NCI-H2107 (cell line): ENCODE results near the gene CHRD.

Experiments used
- DNase-seq: peaks from one replicate; lab custom pipeline; 2025; lab: John Stamatoyannopoulos, UW

CHRD gene

GRCh38 chr3:184360929-184361531, 18.8 kb upstream of the CHRD start:
- no peak for DNase-seq

- no peak for DNase-seq
These were observed 18.3 kb upstream of the CHRD start, which contains the start of the genes CLCN2 and POLR2H for GRCh38 chr3:184361532-184361931. TSS of gene CLCN2 (minus strand) at chr3:184361605. CDS start at chr3:184361479, 126 bp downstream. TSS of gene POLR2H (plus strand) at chr3:184361710. CDS start at chr3:184363493, 1,783 bp downstream.

GRCh38 chr3:184361932-184362667, 17.8 kb upstream of the CHRD start:
- peak; percentile 59 for DNase-seq

GRCh38 chr3:184362668-184363546, 16.9 kb upstream of the CHRD start:
- peak; percentile 100 for DNase-seq

- no peak for DNase-seq
These were observed 13.1 kb upstream of the CHRD start for GRCh38 chr3:184366619-184367289.

GRCh38 chr3:184368116-184368515, 11.7 kb upstream of the CHRD start:
- DNase-seq: no peak

- no peak for DNase-seq
These were observed 11.2 kb upstream of the CHRD start for GRCh38 chr3:184368586-184369183.

GRCh38 chr3:184371570-184372018, 8.3 kb upstream of the CHRD start:
- peak; percentile 94 for DNase-seq

- DNase-seq: no peak
These were observed 7.5 kb upstream of the CHRD start for GRCh38 chr3:184372296-184372821.

- no peak for DNase-seq
These were observed 6.9 kb upstream of the CHRD start for GRCh38 chr3:184372911-184373310.

- no peak for DNase-seq
These were observed 6.4 kb upstream of the CHRD start for GRCh38 chr3:184373422-184373821.

GRCh38 chr3:184375747-184376461, 4.0 kb upstream of the CHRD start:
- no peak for DNase-seq

- no peak for DNase-seq
These were observed 2.5 kb upstream of the CHRD start for GRCh38 chr3:184377374-184377773.

GRCh38 chr3:184377882-184378445, 1.9 kb upstream of the CHRD start, which contains the start of gene THPO:
TSS of gene THPO (minus strand) at chr3:184378207. CDS start at chr3:184376259, 1,948 bp downstream.
- no peak for DNase-seq

- DNase-seq: no peak
These were observed 1.1 kb upstream of the CHRD start for GRCh38 chr3:184378651-184379357.

GRCh38 chr3:184380185-184380626, 352 bp downstream of the CHRD start:
- DNase-seq: peak; percentile 35

GRCh38 chr3:184380627-184381260, 890 bp downstream of the CHRD start:
- no peak for DNase-seq

- DNase-seq: no peak
These were observed 1.7 kb downstream of the CHRD start for GRCh38 chr3:184381261-184382224.
